Measurements from ENCODE around the gene ZMYND15.

Gene ZMYND15

GRCh38 chr17:4766201-4766600 is 26.6 kb downstream of the ZMYND15 start:
- Histone ChIP-seq H3K4me2 (ENCODE audit: low read length) (no peak overlapping the region), H3K4me3 (ENCODE audit: low read length) (no peak overlapping the region), H3K27ac (ENCODE audit: low read depth, low read length) (no peak overlapping the region), H3K9me3 (ENCODE audit: control insufficient read depth, insufficient read depth, low read length) (no peaks in the 10 kb centered on the region), H3K27me3 (ENCODE audit: control insufficient read depth, low read length) (peaks cover 5% of the 10 kb centered on the region), H4K20me1 (ENCODE audit: control insufficient read depth, insufficient read depth, low read depth, low read length) (no peaks in the 10 kb centered on the region), H3K36me3 (ENCODE audit: control insufficient read depth, low read length) (no peaks in the 10 kb centered on the region), H3F3A (ENCODE audit: control insufficient read depth, insufficient read depth) (no peaks in the 10 kb centered on the region), H3K79me2 (ENCODE audit: control insufficient read depth, low read length) (no peaks in the 10 kb centered on the region), H3K9me2 (replicated peaks; ENCODE audit: control insufficient read depth, low read length) (no peaks in the 10 kb centered on the region), H3K4me1 (ENCODE audit: control insufficient read depth, low read length) (peaks cover 8% of the 10 kb centered on the region)
- no peak for TF ChIP-seq CTCF (IDR thresholded peaks at IDR 0.05; ENCODE audit: low read depth, low read length, poor library complexity, severe bottlenecking)
- TF ChIP-seq EZH2phosphoT487 (IDR thresholded peaks at IDR 0.05; ENCODE audit: borderline replicate concordance, low read length): no peak

GRCh38 chr17:4766723-4767122 is 27.1 kb downstream of the ZMYND15 start:
- H3K9me3 ChIP-seq (ENCODE audit: control insufficient read depth, insufficient read depth, low read length): no peaks in the 10 kb centered on the region
- no peaks in the 10 kb centered on the region for H3F3A ChIP-seq (ENCODE audit: control insufficient read depth, insufficient read depth)
- TF ChIP-seq EZH2phosphoT487 (IDR thresholded peaks at IDR 0.05; ENCODE audit: borderline replicate concordance, low read length): no peak
- TF ChIP-seq CTCF (IDR thresholded peaks at IDR 0.05; ENCODE audit: low read depth, low read length, poor library complexity, severe bottlenecking): no peak
- H3K79me2 ChIP-seq (ENCODE audit: control insufficient read depth, low read length): no peaks in the 10 kb centered on the region
- no peaks in the 10 kb centered on the region for H3K36me3 ChIP-seq (ENCODE audit: control insufficient read depth, low read length)
- H3K27ac ChIP-seq (ENCODE audit: low read depth, low read length): no peak overlapping the region
- H3K27me3 ChIP-seq (ENCODE audit: control insufficient read depth, low read length): peaks cover 5% of the 10 kb centered on the region
- H3K4me2 ChIP-seq (ENCODE audit: low read length): no peak overlapping the region
- H3K4me1 ChIP-seq (ENCODE audit: control insufficient read depth, low read length): peaks cover 8% of the 10 kb centered on the region
- H3K4me3 ChIP-seq (ENCODE audit: low read length): no peak overlapping the region
- no peaks in the 10 kb centered on the region for H4K20me1 ChIP-seq (ENCODE audit: control insufficient read depth, insufficient read depth, low read depth, low read length)
- no peaks in the 10 kb centered on the region for H3K9me2 ChIP-seq (replicated peaks; ENCODE audit: control insufficient read depth, low read length)

- Histone ChIP-seq H3K9me2 (replicated peaks; ENCODE audit: control insufficient read depth, low read length) (no peaks in the 10 kb centered on the region), H3K79me2 (ENCODE audit: control insufficient read depth, low read length) (no peaks in the 10 kb centered on the region), H3K9me3 (ENCODE audit: control insufficient read depth, insufficient read depth, low read length) (no peaks in the 10 kb centered on the region), H3K4me3 (ENCODE audit: low read length) (no peak overlapping the region), H3F3A (ENCODE audit: control insufficient read depth, insufficient read depth) (no peaks in the 10 kb centered on the region), H3K4me1 (ENCODE audit: control insufficient read depth, low read length) (peaks cover 8% of the 10 kb centered on the region), H3K27me3 (ENCODE audit: control insufficient read depth, low read length) (peaks cover 5% of the 10 kb centered on the region), H3K4me2 (ENCODE audit: low read length) (no peak overlapping the region), H4K20me1 (ENCODE audit: control insufficient read depth, insufficient read depth, low read depth, low read length) (no peaks in the 10 kb centered on the region), H3K27ac (ENCODE audit: low read depth, low read length) (no peak overlapping the region), H3K36me3 (ENCODE audit: control insufficient read depth, low read length) (no peaks in the 10 kb centered on the region)
- TF ChIP-seq CTCF (IDR thresholded peaks at IDR 0.05; ENCODE audit: low read depth, low read length, poor library complexity, severe bottlenecking): no peak
- no peak for TF ChIP-seq EZH2phosphoT487 (IDR thresholded peaks at IDR 0.05; ENCODE audit: borderline replicate concordance, low read length)
Observed at GRCh38 chr17:4768298-4768697, 28.7 kb downstream of the ZMYND15 start.

GRCh38 chr17:4769628-4770027 is 30.0 kb downstream of the ZMYND15 start:
- TF ChIP-seq EZH2phosphoT487 (IDR thresholded peaks at IDR 0.05; ENCODE audit: borderline replicate concordance, low read length) (no peak), CTCF (IDR thresholded peaks at IDR 0.05; ENCODE audit: low read depth, low read length, poor library complexity, severe bottlenecking) (no peak)
- Histone ChIP-seq H3K4me3 (ENCODE audit: low read length) (no peak overlapping the region), H3K27ac (ENCODE audit: low read depth, low read length) (no peak overlapping the region), H3F3A (ENCODE audit: control insufficient read depth, insufficient read depth) (no peaks in the 10 kb centered on the region), H3K9me3 (ENCODE audit: control insufficient read depth, insufficient read depth, low read length) (no peaks in the 10 kb centered on the region), H3K27me3 (ENCODE audit: control insufficient read depth, low read length) (peaks cover 7% of the 10 kb centered on the region), H3K79me2 (ENCODE audit: control insufficient read depth, low read length) (no peaks in the 10 kb centered on the region), H4K20me1 (ENCODE audit: control insufficient read depth, insufficient read depth, low read depth, low read length) (no peaks in the 10 kb centered on the region), H3K36me3 (ENCODE audit: control insufficient read depth, low read length) (no peaks in the 10 kb centered on the region), H3K4me2 (ENCODE audit: low read length) (no peak overlapping the region), H3K9me2 (replicated peaks; ENCODE audit: control insufficient read depth, low read length) (no peaks in the 10 kb centered on the region), H3K4me1 (ENCODE audit: control insufficient read depth, low read length) (peaks cover 8% of the 10 kb centered on the region)

Measured in DOHH2 (cell line).